Embryonic facial prominence (tissue), 1 donor: ENCODE results near the gene CCL2.
"Not testable (repeated sequence)": the region's sequence is repeated elsewhere in the genome, so short reads cannot be mapped to it uniquely, and the experiment has no call there.

ENCODE experiments used
- DNase-seq: peaks from one replicate; pipeline ENCODE4 v3.0.0-alpha.2; 2016; ENCODE audit errors: extremely low spot score

CCL2 gene

DNA sequence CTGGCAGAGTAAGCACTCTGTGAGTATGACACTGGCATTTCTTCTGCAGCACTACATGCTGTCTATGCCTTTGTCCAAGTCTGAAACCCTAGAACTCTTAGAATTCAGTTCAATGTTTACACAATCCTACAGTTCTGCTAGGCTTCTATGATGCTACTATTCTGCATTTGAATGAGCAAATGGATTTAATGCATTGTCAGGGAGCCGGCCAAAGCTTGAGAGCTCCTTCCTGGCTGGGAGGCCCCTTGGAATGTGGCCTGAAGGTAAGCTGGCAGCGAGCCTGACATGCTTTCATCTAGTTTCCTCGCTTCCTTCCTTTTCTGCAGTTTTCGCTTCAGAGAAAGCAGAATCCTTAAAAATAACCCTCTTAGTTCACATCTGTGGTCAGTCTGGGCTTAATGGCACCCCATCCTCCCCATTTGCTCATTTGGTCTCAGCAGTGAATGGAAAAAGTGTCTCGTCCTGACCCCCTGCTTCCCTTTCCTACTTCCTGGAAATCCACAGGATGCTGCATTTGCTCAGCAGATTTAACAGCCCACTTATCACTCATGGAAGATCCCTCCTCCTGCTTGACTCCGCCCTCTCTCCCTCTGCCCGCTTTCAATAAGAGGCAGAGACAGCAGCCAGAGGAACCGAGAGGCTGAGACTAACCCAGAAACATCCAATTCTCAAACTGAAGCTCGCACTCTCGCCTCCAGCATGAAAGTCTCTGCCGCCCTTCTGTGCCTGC, at the start of gene CCL2:
TSS of gene CCL2 (plus strand) at position 635 of the 730 bp plus-strand sequence. CDS start at position 700, 65 bp downstream.
- peak; percentile 84 for DNase-seq

DNA sequence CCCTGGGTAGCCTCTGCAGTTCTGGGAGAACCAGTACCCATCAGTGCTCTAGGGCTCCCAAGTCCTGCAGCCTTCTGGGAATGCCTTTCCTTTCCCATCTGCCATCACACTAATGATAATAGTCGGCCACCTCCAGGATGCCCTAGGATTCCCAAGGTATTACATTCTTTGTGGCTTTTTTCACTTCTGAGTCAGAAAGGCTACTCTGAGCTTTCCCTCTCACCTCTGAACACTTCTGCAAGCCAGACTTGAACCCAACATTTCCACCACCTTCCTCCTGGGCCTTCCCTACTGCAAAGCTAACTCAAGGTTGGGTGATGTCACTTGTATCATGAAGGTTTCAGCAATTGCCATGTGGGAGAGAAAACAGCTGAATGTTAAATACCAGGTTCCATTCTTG, 49.7 kb upstream of the CCL2 start:
- no peak for DNase-seq

DNA sequence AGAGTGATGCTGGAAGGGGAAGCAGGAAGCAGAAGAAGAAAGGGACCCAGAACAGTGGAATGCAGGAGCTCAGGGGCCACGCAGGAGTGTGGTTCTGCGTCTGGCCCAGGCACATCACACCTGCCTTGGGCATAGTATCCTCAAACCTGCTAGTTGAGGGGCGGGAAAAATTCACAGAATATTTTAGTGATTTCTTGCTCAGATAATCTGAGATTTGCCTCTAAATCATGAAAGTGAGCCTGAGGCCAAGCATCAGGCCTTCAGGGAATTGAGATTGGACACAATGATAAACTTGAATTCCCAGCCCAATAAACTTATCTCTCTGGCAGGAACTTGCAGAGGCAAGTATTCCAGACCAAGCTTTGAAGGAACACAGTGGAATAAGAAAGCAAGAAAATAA, 48.5 kb upstream of the CCL2 start:
- DNase-seq: no peak

DNA sequence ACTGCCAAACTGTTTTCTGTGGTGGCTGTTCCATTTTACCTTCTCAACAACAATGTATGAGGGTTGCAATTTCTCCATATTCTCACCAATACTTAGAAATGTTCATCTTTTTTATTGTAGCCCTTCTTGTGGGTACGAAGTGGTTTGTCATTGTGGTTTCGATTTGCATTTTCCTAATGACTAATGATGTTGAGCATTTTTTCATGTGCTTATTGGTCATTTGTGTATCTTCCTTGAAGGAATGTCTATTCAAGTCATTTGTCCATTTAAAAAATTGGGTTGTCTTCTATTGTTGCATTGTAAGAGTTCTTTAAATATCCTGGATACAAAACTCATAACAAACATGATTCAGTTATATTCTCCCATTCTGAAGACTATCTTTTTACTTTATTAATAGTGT, 47.5 kb upstream of the CCL2 start:
- DNase-seq: no peak

DNA sequence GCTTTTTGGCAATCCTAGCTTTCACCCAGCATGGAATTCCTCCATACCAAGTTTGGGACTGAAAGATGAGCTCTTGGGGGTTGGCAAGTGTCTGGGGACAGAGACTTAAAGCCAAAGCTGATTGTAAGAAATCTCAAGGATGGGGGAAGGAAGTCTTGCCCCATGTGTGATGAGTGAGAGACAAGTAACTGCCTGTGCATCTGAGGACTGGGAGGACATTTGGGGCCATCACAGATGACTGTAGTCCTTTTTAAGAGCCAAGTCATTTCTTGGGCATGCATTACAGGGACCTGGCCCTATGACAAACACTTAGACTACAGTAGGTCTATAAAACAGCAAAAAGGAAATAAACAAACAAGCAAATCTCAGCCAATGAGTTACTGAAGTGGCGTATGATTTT, 36.3 kb upstream of the CCL2 start:
- no peak for DNase-seq

DNA sequence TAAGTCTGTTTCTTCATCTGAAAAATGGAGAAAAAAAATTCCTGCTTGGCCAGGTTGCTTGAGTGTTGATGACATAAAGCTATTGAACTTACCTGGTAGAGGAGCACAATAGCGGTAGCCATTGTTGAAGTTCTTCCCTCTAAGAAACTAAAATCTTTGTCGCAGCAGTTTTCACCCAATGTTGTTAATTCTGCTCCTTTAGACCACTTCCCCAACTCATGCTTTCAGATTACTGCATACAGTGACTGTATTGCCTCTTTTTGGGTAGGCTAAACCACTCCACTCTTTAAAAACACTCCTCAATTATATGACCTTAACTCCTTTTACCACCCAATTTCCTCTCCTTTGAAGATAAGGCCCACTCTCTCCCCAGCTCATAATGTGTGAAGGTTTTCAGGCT, 35.7 kb upstream of the CCL2 start:
- no peak for DNase-seq

DNA sequence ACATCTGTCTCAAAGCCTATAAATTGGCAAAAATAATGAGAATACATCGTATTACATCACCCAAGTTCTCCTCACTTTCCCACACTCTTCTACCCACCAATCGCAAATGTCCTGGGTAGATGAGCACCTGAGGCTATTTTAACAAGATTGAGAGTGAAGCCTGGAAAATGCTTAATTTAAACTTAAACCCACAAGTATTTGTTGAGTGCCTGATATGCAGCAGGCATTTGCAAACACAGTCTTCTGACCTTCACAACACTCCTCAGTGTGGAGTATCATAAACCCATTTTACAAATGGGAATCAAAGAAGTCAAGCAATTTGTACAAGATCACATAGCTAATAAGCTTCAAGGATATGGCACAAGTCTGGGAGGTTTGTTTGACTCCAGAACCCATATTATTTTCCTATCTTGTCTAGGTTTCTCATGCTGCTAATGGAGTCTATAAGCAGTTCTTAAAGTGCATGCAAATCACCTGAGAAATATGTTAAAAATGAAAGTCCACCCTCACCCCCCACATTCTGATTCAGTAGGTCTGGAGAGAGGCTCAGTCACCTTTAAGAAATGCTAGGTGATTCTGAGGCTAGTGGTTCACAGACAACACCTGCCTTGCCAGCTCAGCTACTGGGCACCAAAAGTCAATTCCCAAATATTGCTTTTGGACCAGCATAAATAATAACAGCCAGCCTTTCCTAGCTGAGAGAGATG, 34.9 kb upstream of the CCL2 start:
- DNase-seq: no peak

DNA sequence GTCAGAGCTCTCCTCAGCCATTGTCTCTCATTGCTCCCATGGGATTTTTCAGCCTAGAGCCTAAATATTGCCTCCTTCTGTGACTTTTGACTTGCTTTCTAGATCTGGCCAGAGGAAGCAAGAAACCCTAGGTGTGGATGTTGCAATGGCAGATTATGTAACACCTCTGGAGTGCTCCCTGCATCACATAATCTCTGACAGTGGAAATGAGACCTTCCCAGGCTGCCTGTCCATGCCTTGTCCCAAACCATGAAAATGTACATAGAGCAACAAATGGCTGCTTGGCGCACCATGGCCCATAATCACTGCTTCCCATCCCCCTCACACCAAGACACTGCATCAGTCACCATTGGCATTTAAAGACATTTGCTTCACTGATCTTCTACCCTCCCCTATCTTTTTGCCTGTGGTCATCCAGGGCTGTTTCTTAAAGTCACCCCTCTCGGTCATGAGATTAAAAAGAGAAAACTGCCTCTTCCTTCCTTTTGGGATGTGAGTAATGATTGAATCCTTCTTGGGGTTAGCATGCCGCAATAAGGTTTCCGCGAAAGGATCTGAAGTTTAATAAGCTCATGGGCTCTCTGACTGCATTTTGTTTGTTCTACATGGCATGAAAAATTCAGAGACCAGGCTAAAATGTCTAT, 34.2 kb upstream of the CCL2 start:
- DNase-seq: no peak

DNA sequence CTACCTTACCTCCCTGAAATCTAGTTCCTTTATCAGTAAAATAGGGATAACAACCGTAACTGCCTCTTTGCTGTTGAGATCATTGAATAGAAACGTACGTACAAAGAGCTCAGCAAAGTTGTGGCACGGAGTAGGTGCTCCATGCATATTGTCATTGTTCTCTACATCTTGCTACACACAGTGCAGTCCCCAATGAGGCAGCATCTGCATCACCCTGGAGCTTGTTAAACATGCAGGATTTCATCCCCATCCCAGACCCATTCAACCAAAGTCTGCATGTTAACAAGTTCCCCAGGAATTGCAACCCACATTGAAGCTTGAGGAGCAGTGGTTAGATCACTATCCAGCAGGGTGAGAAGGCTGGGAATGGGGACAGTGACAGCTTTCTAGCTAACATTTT, 33.7 kb upstream of the CCL2 start:
- no peak for DNase-seq

DNA sequence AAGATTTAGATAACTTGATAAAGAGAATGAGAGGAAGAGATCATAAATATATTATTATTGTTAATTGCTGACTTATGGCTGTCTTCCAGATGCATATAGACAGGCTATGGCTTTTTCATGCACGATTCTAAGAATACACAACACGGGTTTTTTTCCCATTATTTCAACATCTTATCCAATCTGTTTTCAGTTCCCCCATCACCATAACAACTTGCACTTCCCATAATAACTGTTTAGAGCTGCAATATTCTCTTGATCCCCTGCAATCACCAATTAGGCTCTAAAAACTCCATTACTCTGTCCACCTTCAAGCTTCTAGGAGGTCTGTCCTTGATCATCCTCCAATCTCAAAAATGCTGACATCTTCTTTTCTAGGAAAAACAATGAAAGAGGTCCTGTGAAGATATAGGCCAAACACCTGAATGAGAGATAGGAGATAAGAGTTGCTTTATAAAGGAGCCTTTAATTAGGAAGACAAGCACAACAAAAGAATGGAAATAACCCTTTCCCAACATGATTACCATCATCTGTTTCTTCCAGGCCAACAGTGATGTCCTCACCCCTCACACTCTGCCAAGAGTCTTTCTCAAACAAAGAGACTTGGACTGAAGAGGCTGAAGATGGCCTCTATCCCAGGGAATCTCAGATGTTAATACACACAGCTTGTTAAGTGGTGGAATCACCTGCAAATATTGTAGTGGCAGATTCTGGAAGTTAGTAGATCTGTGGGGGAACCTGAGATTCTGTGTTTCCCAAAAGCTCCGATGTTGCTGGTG, 32.2 kb upstream of the CCL2 start:
- DNase-seq: no peak

DNA sequence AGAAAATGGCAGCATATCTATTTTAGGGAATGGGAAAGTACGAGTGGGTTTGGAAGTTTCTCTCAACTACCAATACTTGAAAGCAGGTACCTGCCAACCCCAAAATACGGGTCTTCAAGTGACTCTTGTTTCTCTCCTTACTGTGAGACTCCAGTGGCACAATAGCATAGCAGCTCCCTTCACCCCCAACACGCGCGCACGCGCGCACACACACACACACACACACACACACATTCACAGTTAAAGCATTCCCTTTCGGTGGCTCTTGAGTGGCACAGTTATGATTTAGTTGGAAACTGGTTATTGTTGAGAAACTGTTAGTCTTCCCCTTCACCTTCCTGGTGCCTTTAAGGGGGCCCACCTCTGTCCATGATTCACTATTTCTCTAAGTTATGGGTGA, 30.0 kb upstream of the CCL2 start:
- no peak for DNase-seq

DNA sequence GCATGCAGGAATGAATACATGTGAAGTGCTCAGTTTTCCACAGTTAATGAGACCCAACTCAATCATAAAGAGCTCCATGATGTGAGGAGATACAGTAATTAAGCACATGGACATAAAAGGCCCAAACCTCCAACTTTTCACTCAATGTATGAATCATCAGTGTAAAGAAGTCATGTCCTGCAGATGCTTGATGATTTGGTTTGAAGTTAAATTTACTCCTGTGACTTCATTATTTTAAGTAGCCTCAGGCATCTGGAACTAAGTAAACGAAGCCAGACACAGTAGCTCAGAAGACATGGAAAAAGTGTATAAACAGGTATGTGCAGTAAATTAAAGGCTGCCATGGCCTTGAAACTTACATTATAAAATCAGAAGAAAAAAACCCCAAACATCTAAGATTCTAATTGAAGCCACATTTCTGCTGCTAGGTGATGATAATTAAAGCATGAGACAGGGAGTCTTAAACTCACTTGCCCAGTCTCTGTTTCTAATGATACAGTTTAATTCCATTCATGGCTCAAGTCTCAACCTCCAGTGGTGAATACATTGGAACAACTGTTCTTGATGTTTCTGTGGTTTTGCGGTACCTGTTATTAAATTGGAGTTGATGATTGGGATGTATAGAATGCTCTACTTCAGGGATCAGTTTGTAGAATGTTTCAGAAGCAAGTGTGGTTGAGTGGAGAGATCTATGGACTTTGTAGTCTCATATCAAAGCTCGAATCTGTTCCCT, 28.9 kb upstream of the CCL2 start:
- peak; percentile 56 for DNase-seq

DNA sequence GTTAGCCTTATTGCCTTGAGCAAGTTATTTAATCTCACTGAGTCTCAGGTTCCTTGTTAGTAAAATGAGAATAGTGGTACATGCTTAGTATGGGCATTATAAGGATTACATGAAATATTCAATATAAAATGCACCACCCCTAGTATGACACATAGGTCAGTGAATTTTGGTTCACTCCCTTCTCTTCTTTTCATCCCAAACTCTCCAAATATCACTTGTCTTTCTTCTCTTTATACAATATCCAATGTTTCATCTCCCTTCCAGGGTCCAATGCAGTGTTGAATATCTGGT, 28.4 kb upstream of the CCL2 start:
- DNase-seq: no peak

DNA sequence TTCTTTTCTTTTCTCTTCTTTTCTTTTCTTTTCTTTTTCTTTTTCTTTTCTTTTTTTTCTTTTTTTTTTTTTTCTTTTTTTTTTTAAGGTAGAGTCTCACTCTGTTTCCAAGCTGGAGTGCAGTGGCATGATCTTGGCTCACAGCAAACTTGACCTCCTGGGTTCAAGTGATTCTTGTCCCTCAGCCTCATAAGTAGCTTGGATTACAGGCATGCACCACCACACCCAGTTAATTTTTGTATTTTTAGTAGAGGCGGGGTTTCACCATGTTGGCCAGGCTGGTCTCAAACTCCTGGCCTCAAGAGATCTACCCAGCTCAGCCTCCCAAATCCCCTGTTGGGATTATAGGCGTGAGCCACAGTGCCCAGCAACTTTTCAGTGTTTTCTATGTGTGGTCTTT, 27.8 kb upstream of the CCL2 start:
- not testable (repeated sequence) for DNase-seq

DNA sequence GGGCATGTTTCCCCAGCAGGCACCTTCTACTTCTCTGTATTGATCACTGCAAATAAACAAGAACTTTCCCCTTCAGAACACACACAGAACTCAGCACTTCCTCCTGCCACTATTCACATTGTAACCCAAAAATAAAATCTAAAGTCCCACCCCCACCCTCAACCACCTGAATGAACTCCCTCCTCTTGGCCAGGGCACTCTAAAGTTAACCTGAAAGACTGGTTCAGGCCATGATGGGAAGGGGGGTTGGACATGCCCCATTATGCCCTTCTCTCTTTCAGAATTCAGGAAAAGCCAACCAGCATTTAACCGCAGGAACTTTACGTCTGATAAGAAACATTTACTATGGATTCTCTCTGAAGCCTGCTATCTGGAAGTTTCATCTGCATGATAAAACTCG, 27.4 kb upstream of the CCL2 start:
- no peak for DNase-seq

DNA sequence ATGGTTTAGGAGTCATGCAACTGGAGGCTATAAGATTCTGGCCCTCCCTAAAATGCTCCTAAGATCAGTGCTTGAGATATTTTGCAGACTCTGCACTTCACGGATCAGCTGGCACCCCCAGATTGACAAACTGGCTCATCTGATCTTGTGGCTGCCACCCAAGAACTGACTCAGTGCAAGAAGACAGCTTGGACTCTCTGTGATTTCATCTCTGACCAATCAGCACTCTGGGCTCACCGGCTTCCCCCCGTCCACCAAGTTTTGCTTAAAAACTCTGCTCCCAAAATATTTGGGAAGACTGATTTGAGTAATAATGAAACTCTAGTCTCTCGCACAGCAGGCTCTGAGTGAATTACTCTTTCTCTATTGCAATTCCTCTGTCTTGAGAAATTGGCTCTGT, 26.3 kb upstream of the CCL2 start:
- DNase-seq: no peak

DNA sequence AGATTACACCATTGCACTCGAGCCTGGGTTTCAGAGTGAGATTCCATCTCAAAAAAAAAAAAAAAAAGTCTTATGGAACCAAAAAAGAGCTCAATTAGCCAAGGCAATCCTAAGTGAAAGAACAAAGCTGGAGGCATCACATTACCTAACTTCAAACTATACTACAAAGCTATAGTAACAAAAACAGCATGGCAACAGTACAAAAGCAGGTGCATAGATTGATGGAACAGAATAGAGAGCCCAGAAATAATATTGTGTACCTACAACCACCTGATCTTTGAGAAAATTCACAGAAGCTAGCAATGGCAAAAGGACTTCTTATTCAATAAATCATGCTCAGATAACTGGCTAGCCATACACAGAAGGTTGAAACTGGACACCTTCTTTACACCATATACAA, 24.7 kb upstream of the CCL2 start:
- no peak for DNase-seq

DNA sequence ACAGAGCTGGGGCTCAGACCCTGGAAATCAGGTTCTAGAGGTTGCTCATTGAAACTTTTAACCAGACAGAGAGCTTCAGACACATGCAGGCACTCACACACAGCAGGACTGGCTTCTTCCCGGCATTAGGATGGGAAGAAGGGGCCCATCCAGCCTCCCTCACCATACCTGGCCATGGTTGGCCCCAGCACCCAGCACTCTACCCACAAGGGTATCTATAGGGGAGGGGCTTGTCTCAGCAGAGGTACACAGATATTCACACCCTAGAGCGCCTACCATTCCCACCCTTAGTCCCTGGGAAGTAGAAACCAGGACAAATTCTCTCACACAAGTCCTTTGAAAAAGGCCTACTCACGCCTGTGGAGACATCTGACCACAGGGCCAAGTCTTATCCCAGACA, 20.5 kb upstream of the CCL2 start:
- no peak for DNase-seq

DNA sequence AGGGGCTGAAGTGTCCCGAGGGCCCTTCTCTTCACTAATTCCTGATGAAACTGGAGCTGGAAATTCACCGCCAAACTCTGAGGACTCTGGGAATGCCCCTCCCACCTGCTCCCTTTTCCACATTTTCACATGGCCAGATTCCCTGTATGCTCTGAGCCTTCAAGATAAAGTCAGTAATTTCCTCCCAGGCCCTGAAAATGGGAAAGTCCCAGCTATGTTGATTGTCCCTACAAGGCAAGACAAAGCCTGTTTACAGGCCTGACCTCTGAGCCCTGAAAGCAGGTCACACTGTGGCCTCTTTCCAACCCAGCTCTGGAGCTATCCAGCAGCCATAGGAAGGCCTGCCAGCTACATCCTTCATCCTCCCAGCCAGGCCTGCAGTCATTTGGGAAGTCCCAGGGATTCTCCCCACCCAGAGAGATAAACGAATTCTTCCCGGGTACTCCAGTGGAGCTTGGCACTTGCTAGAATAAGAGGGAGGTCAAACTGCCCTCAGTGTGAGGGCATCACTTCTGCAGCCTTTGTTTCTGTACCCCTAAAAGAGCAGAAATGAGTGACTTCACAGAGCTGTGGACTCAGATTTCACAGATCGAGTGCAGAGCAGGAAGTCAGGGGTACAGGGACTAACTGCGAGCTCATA, 19.6 kb upstream of the CCL2 start:
- DNase-seq: no peak

DNA sequence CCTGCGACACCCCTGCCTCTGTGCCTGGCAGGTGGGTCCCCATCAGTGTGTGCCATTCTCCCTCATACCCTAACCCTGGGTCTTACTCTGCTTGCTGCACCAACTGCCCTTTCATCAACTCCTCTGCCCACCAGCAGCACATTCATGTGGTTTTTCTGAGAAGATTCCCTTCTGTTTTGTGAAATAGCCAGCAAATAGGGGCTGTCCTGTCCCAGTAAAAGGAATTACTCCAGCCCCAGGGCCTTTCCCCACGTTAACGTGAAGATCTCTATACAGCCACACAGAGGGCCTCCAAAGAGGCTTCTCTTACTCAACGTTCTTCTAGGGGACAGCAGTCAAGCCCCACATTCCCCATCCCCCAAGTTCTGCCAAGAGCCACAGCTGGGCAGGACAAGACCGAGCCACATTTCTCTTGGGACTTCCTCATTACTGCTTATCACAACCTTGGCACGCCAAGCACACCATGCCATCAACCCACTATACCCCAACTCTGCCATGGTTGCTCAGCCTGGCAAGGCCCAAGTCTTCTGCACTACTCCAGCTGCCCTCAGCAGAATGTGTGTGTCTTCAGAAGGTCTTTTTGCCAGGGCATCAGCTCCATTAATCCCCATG, 18.7 kb upstream of the CCL2 start:
- DNase-seq: no peak

DNA sequence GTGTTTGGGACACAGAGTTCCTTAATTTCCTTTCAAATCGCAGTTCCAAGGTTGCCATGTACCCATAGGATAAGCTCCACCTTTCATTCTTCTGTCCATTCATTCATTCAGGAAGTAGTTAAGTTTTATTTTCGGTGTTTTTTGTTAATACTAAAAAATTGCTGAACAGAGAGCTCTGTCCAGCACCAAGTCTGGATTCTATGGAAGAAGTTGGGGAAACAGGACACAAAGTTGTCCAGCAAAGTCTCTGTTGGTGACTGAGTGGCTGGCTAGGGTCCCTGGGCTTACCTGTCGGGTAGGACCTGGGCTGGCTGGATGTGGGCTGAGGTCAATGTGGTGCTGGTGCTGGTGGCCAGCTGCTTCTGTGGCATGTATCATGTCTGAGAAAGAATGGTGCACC, 17.6 kb upstream of the CCL2 start:
- no peak for DNase-seq
